Liver (tissue), 9 donors: ENCODE results near the gene SUPT6H. TPM values are rescaled to one million over a fixed set of nuclear protein-coding genes. Genes with fewer than 3 reads are reported as not detected.
A peak's percentile ranks its signal among the peaks of the same experiment; 100 is the strongest.

ENCODE experiments used
- DNase-seq: peaks from one replicate; pipeline ENCODE4 v3.0.0-alpha.2; 2017; ENCODE audit warnings: low spot score
- H3K27ac ChIP-seq, 2 donors: one replicate each; pipeline ENCODE4 v1.7.0; 2013; ENCODE audit warnings: inconsistent platforms in 2 of 2, low read length in 2 of 2, control low read depth in 1 of 2, low read depth in 1 of 2, mild to moderate bottlenecking in 1 of 2
- H3K27me3 ChIP-seq, 4 donors: one replicate each; pipeline versions ENCODE4 v1.6.1 to v1.7.0; 2013; ENCODE audit warnings: low read length in 3 of 4, inconsistent platforms in 1 of 4, mild to moderate bottlenecking in 1 of 4, moderate library complexity in 1 of 4; ENCODE audit not compliant: control insufficient read depth in 4 of 4, insufficient read depth in 4 of 4
- H3K36me3 ChIP-seq, 4 donors: one replicate each; pipeline versions ENCODE4 v1.6.1 to v1.7.0; 2013; ENCODE audit warnings: low read length in 3 of 4, mild to moderate bottlenecking in 3 of 4, low read depth in 1 of 4, moderate library complexity in 1 of 4; ENCODE audit not compliant: control insufficient read depth in 4 of 4, insufficient read depth in 3 of 4
- H3K4me1 ChIP-seq, 4 donors: one replicate each; pipeline versions ENCODE4 v1.6.1 to v1.7.0; 2013; ENCODE audit warnings: low read length in 3 of 4, mild to moderate bottlenecking in 3 of 4, moderate library complexity in 1 of 4; ENCODE audit not compliant: control insufficient read depth in 4 of 4, insufficient read depth in 4 of 4
- H3K4me3 ChIP-seq, 3 donors: one replicate each; pipeline versions ENCODE4 v1.6.1 to v1.7.0; 2013; ENCODE audit warnings: low read length in 3 of 3, control low read depth in 1 of 3, low read depth in 1 of 3, mild to moderate bottlenecking in 1 of 3
- H3K9ac ChIP-seq, 2 donors: one replicate each; pipeline ENCODE4 v1.7.0; 2013; ENCODE audit warnings: low read length in 2 of 2, mild to moderate bottlenecking in 2 of 2, moderate library complexity in 2 of 2, control low read depth in 1 of 2, low read depth in 1 of 2
- H3K9me3 ChIP-seq, 4 donors: one replicate each; pipeline versions ENCODE4 v1.6.1 to v1.7.0; 2013; ENCODE audit warnings: low read length in 3 of 4; ENCODE audit not compliant: control insufficient read depth in 4 of 4
- ATF3 ChIP-seq: IDR thresholded peaks from 2 replicates; pipeline ENCODE4 v1.6.1; 2016; ENCODE audit warnings: antibody characterized with exemption
- FOXA2 ChIP-seq: IDR thresholded peaks from 2 replicates; pipeline ENCODE4 v1.6.1; 2016; ENCODE audit warnings: antibody characterized with exemption
- GABPA ChIP-seq, 2 donors: IDR thresholded peaks in 1 of 2; conservative IDR thresholded peaks in 1 of 2; 2 replicates each; pipeline ENCODE4 v1.6.1; 2016; ENCODE audit warnings: antibody characterized with exemption in 2 of 2, mild to moderate bottlenecking in 1 of 2, moderate library complexity in 1 of 2
- HNF4A ChIP-seq, 2 donors: conservative IDR thresholded peaks; 2 replicates each; pipeline ENCODE4 v1.6.1; 2016; ENCODE audit warnings: antibody characterized with exemption in 2 of 2, mild to moderate bottlenecking in 2 of 2
- HNF4G ChIP-seq: IDR thresholded peaks from 2 replicates; pipeline ENCODE4 v1.6.1; 2016; ENCODE audit warnings: antibody characterized with exemption
- JUND ChIP-seq, 2 donors: IDR thresholded peaks; 2 replicates each; pipeline ENCODE4 v1.6.1; 2016; ENCODE audit warnings: antibody characterized with exemption in 2 of 2
- MAX ChIP-seq: IDR thresholded peaks from 2 replicates; pipeline ENCODE4 v1.6.1; 2016; ENCODE audit warnings: antibody characterized with exemption
- NR2F2 ChIP-seq: IDR thresholded peaks from 2 replicates; pipeline ENCODE4 v1.6.1; 2016; ENCODE audit warnings: antibody characterized with exemption
- RAD21 ChIP-seq, 2 donors: IDR thresholded peaks; 2 replicates each; pipeline ENCODE4 v1.6.1; 2016; ENCODE audit warnings: antibody characterized with exemption in 2 of 2, mild to moderate bottlenecking in 2 of 2
- RXRA ChIP-seq, 2 donors: IDR thresholded peaks; 2 replicates each; pipeline ENCODE4 v1.6.1; 2017 to 2018; ENCODE audit warnings: antibody characterized with exemption in 2 of 2, mild to moderate bottlenecking in 1 of 2
- SP1 ChIP-seq: IDR thresholded peaks from 2 replicates; pipeline ENCODE4 v1.6.1; 2018; ENCODE audit warnings: antibody characterized with exemption, mild to moderate bottlenecking
- TAF1 ChIP-seq: conservative IDR thresholded peaks from 2 replicates; pipeline ENCODE4 v1.6.1; 2016; ENCODE audit warnings: antibody characterized with exemption, mild to moderate bottlenecking
- YY1 ChIP-seq: IDR thresholded peaks from 2 replicates; pipeline ENCODE4 v1.6.1; 2016; ENCODE audit warnings: antibody characterized with exemption, mild to moderate bottlenecking
- WGBS: extraction: QIAGEN DNeasy Blood & Tissue Kit; methylation state at CpG from one replicate; pipeline ENCODE4 v1.1.7; 2013; 5-methylcytosine and 5-hydroxymethylcytosine counted together
- polyA plus RNA-seq, 2 donors: library from polyadenylated mRNA; stranded (reverse) in 1 of 2; unstranded in 1 of 2; fragments of 200-250 nt in 1 of 2; fragments of >200 nt in 1 of 2; fragmentation: Nextera tagmentation in 1 of 2; extraction: Ambion mirVana in 1 of 2; gene quantifications; one replicate each; pipeline versions ENCODE4 v1.2.1 to v1.2.3, GENCODE V29; 2013 to 2015
- total RNA-seq, 2 donors: library from RNA; depleted of rRNA; stranded (reverse); fragments of >200 nt; gene quantifications; one replicate each; pipeline ENCODE4 v1.2.3, GENCODE V29; 2014
- TF ChIP-seq, protein P1 (sequence below): IDR thresholded peaks from 2 replicates; pipeline ENCODE4 v1.6.1; 2016; ENCODE audit warnings: antibody characterized with exemption
- TF ChIP-seq, protein P2 (sequence below): fragments of 150-350 bp; IDR thresholded peaks from 2 replicates; pipeline ENCODE4 v1.5.1; 2017; ENCODE audit warnings: improper control_type of control experiment, low read depth, low read length; ENCODE audit not compliant: missing input control
- donor health status: healthy.
- donor health status: healthy.
- donor health status: healthy.
- donor health status: healthy.
- donor health status: healthy.

SUPT6H gene
- total and polyA plus RNA-seq, 4 donors = 10.6 to 59.1 (median 30.3) TPM

- Histone ChIP-seq H3K4me3 (no peak overlapping the region), H3K4me1 (peaks cover 4 to 20% (median 16%) of the 10 kb centered on the region in 4 donors), H3K36me3 (peaks cover 17 to 82% (median 54%) of the 10 kb centered on the region in 4 donors), H3K27ac (no peak overlapping the region), H3K9me3 (no peaks in the 10 kb centered on the region), H3K9ac (no peak overlapping the region), H3K27me3 (no peaks in the 10 kb centered on the region)
- TF ChIP-seq GABPA (IDR thresholded peaks at IDR 0.05 in 1 of 2, conservative IDR thresholded peaks at IDR 0.05 in 1 of 2) (no peak), RAD21 (IDR thresholded peaks at IDR 0.05) (no peak), JUND (IDR thresholded peaks at IDR 0.05) (no peak), NR2F2 (no peak), MAX (no peak), YY1 (no peak), HNF4A (conservative IDR thresholded peaks at IDR 0.05) (no peak), HNF4G (no peak), FOXA2 (no peak), TAF1 (no peak)
- TF ChIP-seq, protein P1, sequence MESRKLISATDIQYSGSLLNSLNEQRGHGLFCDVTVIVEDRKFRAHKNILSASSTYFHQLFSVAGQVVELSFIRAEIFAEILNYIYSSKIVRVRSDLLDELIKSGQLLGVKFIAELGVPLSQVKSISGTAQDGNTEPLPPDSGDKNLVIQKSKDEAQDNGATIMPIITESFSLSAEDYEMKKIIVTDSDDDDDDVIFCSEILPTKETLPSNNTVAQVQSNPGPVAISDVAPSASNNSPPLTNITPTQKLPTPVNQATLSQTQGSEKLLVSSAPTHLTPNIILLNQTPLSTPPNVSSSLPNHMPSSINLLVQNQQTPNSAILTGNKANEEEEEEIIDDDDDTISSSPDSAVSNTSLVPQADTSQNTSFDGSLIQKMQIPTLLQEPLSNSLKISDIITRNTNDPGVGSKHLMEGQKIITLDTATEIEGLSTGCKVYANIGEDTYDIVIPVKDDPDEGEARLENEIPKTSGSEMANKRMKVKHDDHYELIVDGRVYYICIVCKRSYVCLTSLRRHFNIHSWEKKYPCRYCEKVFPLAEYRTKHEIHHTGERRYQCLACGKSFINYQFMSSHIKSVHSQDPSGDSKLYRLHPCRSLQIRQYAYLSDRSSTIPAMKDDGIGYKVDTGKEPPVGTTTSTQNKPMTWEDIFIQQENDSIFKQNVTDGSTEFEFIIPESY = no peak
- TF ChIP-seq, protein P2, sequence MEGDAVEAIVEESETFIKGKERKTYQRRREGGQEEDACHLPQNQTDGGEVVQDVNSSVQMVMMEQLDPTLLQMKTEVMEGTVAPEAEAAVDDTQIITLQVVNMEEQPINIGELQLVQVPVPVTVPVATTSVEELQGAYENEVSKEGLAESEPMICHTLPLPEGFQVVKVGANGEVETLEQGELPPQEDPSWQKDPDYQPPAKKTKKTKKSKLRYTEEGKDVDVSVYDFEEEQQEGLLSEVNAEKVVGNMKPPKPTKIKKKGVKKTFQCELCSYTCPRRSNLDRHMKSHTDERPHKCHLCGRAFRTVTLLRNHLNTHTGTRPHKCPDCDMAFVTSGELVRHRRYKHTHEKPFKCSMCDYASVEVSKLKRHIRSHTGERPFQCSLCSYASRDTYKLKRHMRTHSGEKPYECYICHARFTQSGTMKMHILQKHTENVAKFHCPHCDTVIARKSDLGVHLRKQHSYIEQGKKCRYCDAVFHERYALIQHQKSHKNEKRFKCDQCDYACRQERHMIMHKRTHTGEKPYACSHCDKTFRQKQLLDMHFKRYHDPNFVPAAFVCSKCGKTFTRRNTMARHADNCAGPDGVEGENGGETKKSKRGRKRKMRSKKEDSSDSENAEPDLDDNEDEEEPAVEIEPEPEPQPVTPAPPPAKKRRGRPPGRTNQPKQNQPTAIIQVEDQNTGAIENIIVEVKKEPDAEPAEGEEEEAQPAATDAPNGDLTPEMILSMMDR = no peak
- no peak for DNase-seq
- WGBS = 96% methylated on average over 10 of the region's 10 CpGs
Measured at GRCh38 chr17:28700830-28701492, 39.0 kb downstream of the SUPT6H start.

DNA sequence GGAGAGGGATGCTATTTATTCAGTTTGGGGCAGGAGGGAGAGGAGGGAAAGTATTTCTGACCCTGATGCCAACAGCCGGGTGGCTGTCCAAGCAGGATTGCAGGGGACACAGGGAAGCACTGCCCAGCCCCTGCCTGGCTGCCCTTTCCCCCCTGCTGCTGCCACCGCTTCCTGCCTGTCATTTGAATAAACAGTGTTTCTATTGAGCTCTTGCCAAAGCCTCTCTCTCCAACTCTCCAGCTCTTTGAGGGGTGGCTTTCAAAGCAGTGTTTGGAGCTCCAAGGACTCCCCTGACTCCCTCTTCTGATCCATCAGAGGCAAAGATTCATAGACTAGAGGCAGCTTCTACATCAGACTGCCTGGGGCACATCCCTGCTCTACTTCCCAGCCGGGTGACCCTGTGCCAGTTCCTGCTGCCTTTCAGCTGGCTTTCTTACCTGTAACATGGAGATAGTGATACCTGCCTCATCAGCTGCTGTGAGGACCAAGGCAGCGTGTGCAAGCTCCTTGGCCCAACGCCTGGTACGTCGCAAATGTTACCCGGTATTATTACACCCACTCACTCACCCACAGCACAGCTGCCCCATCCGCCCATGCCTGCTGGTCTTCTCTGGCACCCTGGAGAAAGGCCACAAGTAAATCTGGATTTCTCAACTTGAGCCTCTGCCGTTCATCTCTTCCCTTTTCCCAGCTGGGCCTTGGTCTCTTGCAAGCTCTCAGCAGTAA is 40.2 kb downstream of the SUPT6H start:
- no peak overlapping the region for H3K4me3 ChIP-seq
- 68% methylated on average over 10 of the region's 10 CpGs for WGBS
- peaks cover 4 to 16% (median 15%) of the 10 kb centered on the region in 4 donors for H3K4me1 ChIP-seq

More for the DNA sequence above, 40.2 kb downstream of the SUPT6H start:
- H3K36me3 ChIP-seq = peaks cover 17 to 73% (median 46%) of the 10 kb centered on the region in 4 donors
- no peak for DNase-seq
- H3K27me3 ChIP-seq = no peaks in the 10 kb centered on the region
- TF ChIP-seq ATF3 (no peak), TAF1 (no peak), MAX (no peak), RXRA (IDR thresholded peaks at IDR 0.05) (peak in 1 of 2 donors; percentile 17), SP1 (peak; percentile 24), HNF4A (conservative IDR thresholded peaks at IDR 0.05) (peak in 1 of 2 donors; percentile 36)
- H3K27ac ChIP-seq = no peak overlapping the region
- H3K9me3 ChIP-seq = no peaks in the 10 kb centered on the region
- no peak overlapping the region for H3K9ac ChIP-seq
